ENCODE measurements around the gene EXOC8. TPM values are rescaled to one million over a fixed set of nuclear protein-coding genes. Genes with fewer than 3 reads are reported as not detected.

EXOC8 gene
- total RNA-seq, 1 donor, result 16.3 TPM

DNA sequence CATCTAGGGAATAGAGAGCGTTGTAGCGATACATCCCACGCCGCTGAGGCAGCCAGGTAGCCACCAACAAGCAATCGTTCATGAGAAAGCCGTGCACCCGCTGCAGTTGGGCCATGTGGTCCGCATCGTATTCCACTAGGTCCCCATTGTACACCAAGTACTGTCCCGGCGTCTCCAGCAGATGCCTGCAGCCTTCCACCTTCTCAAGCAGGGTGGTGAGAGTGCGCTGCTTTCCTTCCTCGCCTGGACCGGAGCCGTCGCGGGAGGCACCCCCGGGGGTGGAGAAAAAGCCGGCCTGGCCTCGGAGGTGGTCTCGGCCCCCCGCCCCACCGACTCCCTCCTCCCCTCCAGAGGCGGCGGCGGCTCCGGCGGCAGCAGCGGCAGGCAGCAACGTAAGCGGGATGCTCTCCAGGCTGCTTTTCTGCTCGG is 595 bp downstream of the EXOC8 start:
- Histone ChIP-seq H3K9me3 (ENCODE audit: low read depth, low read length) (no peaks in the 10 kb centered on the region), H2AFZ (ENCODE audit: low read length) (peak overlapping the region; percentile 98), H3K79me2 (ENCODE audit: insufficient read depth, low read length) (peaks cover 84% of the 10 kb centered on the region), H4K20me1 (ENCODE audit: insufficient read depth, low read length) (peaks cover 53% of the 10 kb centered on the region), H3K27me3 (ENCODE audit: insufficient read depth, low read length) (no peaks in the 10 kb centered on the region), H3K4me2 (ENCODE audit: insufficient read depth, low read length) (peak overlapping the region; percentile 98), H3K4me3 (ENCODE audit: insufficient read depth, low read length) (peak overlapping the region; percentile 95), H3K27ac (ENCODE audit: low read depth, low read length) (peak overlapping the region; percentile 97), H3K36me3 (ENCODE audit: insufficient read depth, low read length) (peaks cover 3% of the 10 kb centered on the region), H3K4me1 (ENCODE audit: insufficient read depth, low read length) (peaks cover 40% of the 10 kb centered on the region)
- DNase-seq (ENCODE audit: insufficient read length, low spot score, missing footprints), result peak; percentile 74
- TF ChIP-seq, protein P1, sequence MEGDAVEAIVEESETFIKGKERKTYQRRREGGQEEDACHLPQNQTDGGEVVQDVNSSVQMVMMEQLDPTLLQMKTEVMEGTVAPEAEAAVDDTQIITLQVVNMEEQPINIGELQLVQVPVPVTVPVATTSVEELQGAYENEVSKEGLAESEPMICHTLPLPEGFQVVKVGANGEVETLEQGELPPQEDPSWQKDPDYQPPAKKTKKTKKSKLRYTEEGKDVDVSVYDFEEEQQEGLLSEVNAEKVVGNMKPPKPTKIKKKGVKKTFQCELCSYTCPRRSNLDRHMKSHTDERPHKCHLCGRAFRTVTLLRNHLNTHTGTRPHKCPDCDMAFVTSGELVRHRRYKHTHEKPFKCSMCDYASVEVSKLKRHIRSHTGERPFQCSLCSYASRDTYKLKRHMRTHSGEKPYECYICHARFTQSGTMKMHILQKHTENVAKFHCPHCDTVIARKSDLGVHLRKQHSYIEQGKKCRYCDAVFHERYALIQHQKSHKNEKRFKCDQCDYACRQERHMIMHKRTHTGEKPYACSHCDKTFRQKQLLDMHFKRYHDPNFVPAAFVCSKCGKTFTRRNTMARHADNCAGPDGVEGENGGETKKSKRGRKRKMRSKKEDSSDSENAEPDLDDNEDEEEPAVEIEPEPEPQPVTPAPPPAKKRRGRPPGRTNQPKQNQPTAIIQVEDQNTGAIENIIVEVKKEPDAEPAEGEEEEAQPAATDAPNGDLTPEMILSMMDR (IDR thresholded peaks at IDR 0.05; ENCODE audit: extremely low read depth, low read depth, low read length), result no peak

DNA sequence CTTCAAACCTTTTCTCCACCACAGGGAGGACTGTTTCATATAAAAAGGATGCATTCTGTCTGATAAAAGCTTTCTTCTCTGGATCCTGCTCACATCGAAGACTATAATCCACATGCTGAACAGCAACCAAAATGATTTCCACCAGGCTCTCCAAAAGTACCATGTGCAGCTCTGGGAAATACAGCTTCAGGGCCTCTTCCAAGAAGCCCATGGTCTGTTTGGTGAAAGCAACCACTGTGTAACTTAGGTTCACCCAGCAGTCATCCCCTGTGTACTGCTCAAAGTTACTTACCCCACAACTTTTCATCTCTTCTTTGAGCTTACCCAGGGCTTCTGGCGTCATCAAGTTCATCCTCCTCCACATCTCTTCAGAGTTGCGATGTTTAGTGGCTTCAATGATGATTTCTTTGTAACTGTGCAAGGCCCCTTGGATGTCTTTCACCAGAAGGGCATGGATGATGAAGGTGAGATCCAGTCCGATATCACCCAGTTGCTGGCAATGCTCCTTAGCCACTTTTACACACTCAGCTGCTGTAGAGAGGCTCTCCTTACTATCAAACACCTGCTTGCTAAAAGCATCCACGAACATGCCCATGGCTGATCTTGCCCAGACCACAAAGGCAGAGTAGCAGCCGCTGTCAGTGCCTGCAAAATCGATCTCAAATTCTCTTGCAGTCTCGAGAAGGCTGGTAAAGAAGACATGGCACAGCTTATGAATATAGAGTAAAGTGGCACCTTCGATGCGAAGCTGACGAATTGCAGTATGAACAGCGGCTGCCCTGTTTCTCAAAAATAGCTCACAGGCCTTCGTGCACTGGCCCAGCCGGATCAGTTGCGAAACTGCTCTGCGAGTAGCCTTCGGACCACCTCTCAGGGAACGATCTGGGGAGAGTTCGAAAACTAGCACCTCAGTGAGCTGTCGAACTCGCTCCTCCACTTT is 1.7 kb downstream of the EXOC8 start:
- peak; percentile 56 for DNase-seq (ENCODE audit: insufficient read length, low spot score, missing footprints)
- peaks cover 40% of the 10 kb centered on the region for H3K4me1 ChIP-seq (ENCODE audit: insufficient read depth, low read length)
- H3K79me2 ChIP-seq (ENCODE audit: insufficient read depth, low read length), result peaks cover 76% of the 10 kb centered on the region
- no peaks in the 10 kb centered on the region for H3K9me3 ChIP-seq (ENCODE audit: low read depth, low read length)
- H3K36me3 ChIP-seq (ENCODE audit: insufficient read depth, low read length), result no peaks in the 10 kb centered on the region
- H3K4me2 ChIP-seq (ENCODE audit: insufficient read depth, low read length), result peak overlapping the region; percentile 98
- TF ChIP-seq, protein P1 (IDR thresholded peaks at IDR 0.05; ENCODE audit: extremely low read depth, low read depth, low read length), result no peak
- peak overlapping the region; percentile 95 for H3K4me3 ChIP-seq (ENCODE audit: insufficient read depth, low read length)
- no peak overlapping the region for H2AFZ ChIP-seq (ENCODE audit: low read length)
- peak overlapping the region; percentile 97 for H3K27ac ChIP-seq (ENCODE audit: low read depth, low read length)
- H4K20me1 ChIP-seq (ENCODE audit: insufficient read depth, low read length), result peaks cover 53% of the 10 kb centered on the region
- H3K27me3 ChIP-seq (ENCODE audit: insufficient read depth, low read length), result no peaks in the 10 kb centered on the region

- H4K20me1 ChIP-seq (ENCODE audit: insufficient read depth, low read length), result peaks cover 53% of the 10 kb centered on the region
- no peaks in the 10 kb centered on the region for H3K9me3 ChIP-seq (ENCODE audit: low read depth, low read length)
- no peaks in the 10 kb centered on the region for H3K36me3 ChIP-seq (ENCODE audit: insufficient read depth, low read length)
- no peak for DNase-seq (ENCODE audit: insufficient read length, low spot score, missing footprints)
- no peaks in the 10 kb centered on the region for H3K27me3 ChIP-seq (ENCODE audit: insufficient read depth, low read length)
- peak overlapping the region; percentile 98 for H3K4me2 ChIP-seq (ENCODE audit: insufficient read depth, low read length)
- H3K4me3 ChIP-seq (ENCODE audit: insufficient read depth, low read length), result peak overlapping the region; percentile 49
- peaks cover 40% of the 10 kb centered on the region for H3K4me1 ChIP-seq (ENCODE audit: insufficient read depth, low read length)
- no peak overlapping the region for H2AFZ ChIP-seq (ENCODE audit: low read length)
- TF ChIP-seq, protein P1 (IDR thresholded peaks at IDR 0.05; ENCODE audit: extremely low read depth, low read depth, low read length), result no peak
- H3K27ac ChIP-seq (ENCODE audit: low read depth, low read length), result no peak overlapping the region
- peaks cover 69% of the 10 kb centered on the region for H3K79me2 ChIP-seq (ENCODE audit: insufficient read depth, low read length)
Measured at GRCh38 chr1:231334952-231335351, 2.7 kb downstream of the EXOC8 start.

DNA sequence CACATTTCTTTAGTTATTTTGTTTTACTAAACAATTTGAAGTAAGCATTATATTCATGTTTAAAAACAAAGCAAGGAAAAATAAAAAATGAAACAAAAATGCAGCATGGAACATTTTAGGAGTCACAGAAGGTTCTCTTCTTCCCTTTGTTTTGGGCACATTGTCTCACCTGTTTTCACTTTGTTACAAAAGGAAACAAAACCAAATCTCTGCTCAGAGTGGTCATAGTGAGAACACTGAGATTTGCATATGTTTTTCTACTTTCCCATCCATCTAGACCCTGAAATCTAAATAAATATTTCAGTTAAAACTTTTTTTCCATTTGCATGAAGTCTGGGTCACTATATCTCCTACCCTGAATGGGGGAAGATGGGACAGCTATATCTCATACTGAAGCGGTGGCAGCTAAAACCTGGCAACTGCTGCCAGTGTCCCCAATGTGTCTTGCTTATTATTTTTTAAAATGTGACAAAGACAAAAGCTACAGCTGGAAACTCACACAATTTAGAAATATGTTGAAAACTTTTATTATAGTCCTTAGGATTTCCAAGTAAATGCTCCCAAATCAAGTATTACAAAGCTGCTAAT is 3.5 kb downstream of the EXOC8 start:
- peak overlapping the region; percentile 98 for H3K4me2 ChIP-seq (ENCODE audit: insufficient read depth, low read length)
- no peak overlapping the region for H3K27ac ChIP-seq (ENCODE audit: low read depth, low read length)
- H4K20me1 ChIP-seq (ENCODE audit: insufficient read depth, low read length), result peaks cover 50% of the 10 kb centered on the region
- H3K36me3 ChIP-seq (ENCODE audit: insufficient read depth, low read length), result no peaks in the 10 kb centered on the region
- peaks cover 61% of the 10 kb centered on the region for H3K79me2 ChIP-seq (ENCODE audit: insufficient read depth, low read length)
- TF ChIP-seq, protein P1 (IDR thresholded peaks at IDR 0.05; ENCODE audit: extremely low read depth, low read depth, low read length), result no peak
- H3K9me3 ChIP-seq (ENCODE audit: low read depth, low read length), result no peaks in the 10 kb centered on the region
- peaks cover 35% of the 10 kb centered on the region for H3K4me1 ChIP-seq (ENCODE audit: insufficient read depth, low read length)
- H3K27me3 ChIP-seq (ENCODE audit: insufficient read depth, low read length), result no peaks in the 10 kb centered on the region
- H2AFZ ChIP-seq (ENCODE audit: low read length), result no peak overlapping the region
- peak overlapping the region; percentile 49 for H3K4me3 ChIP-seq (ENCODE audit: insufficient read depth, low read length)
- DNase-seq (ENCODE audit: insufficient read length, low spot score, missing footprints), result peak; percentile 69

Data from osteoblast (primary cell).